Measurements from ENCODE around the gene AGO1.
"Not testable (repeated sequence)": the region's sequence is repeated elsewhere in the genome, so short reads cannot be mapped to it uniquely, and the experiment has no call there.

AGO1 gene

DNA sequence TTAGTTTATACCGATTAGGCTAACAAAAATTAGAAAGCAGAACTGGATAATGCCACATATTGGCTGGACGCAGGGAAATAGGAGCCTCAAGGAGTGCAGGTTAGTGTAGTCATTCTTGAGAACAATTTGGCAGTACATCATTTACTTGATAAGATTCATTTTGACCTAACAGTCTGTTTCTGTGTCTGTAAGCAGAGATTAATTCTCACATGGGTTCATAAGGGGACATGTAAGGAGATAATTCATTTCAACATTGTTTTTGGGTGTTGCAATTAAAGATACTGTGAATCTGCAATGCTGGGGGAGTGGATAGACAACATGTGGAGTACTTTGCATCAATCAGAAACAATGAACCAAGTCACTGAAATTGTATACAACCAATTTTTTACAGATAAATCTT lies 79.9 kb downstream of the AGO1 start:
- no peaks in the 10 kb centered on the region for H3K9me3 ChIP-seq (ENCODE audit: control insufficient read depth in 2 of 2, low read length in 2 of 2)
- no peak overlapping the region for H3K4me3 ChIP-seq (ENCODE audit: low read length in 2 of 2)
- peaks cover 0 to 2% of the 10 kb centered on the region in 2 donors for H3K36me3 ChIP-seq (ENCODE audit: control insufficient read depth in 2 of 2, insufficient read depth in 2 of 2, low read length in 2 of 2)
- H3K27ac ChIP-seq (ENCODE audit: low read depth in 2 of 2, low read length in 2 of 2): no peak overlapping the region
- no peaks in the 10 kb centered on the region for H3K4me1 ChIP-seq (ENCODE audit: control insufficient read depth in 2 of 2, insufficient read depth in 2 of 2, low read length in 2 of 2)
- no peak overlapping the region for H3K9ac ChIP-seq (ENCODE audit: low read depth in 1 of 2, low read length in 2 of 2)
- H3K27me3 ChIP-seq (ENCODE audit: control insufficient read depth in 2 of 2, insufficient read depth in 2 of 2, low read length in 2 of 2): no peaks in the 10 kb centered on the region

DNA sequence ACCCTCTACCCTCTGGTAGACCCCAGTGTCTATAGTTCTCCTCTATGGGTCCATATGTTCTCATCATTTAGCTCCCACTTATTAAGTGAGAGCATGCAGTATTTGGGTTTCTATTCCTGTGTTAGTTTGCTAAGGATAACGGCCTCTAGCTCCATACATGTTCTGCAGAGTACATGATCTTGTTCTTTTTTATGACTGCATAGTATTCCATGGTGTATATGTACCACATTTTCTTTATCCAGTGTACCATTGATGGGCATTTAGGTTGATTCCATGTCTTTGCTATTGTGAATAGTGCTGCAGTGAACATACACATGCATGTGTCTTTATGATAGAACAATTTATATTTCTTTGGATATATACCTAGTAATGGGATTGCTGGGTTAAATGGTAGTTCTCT lies 81.3 kb downstream of the AGO1 start:
- H3K4me3 ChIP-seq (ENCODE audit: low read length in 2 of 2); H3K27ac ChIP-seq (ENCODE audit: low read depth in 2 of 2, low read length in 2 of 2); H3K36me3 ChIP-seq (ENCODE audit: control insufficient read depth in 2 of 2, insufficient read depth in 2 of 2, low read length in 2 of 2); H3K4me1 ChIP-seq (ENCODE audit: control insufficient read depth in 2 of 2, insufficient read depth in 2 of 2, low read length in 2 of 2); H3K27me3 ChIP-seq (ENCODE audit: control insufficient read depth in 2 of 2, insufficient read depth in 2 of 2, low read length in 2 of 2); H3K9ac ChIP-seq (ENCODE audit: low read depth in 1 of 2, low read length in 2 of 2); H3K9me3 ChIP-seq (ENCODE audit: control insufficient read depth in 2 of 2, low read length in 2 of 2): not testable (repeated sequence)

DNA sequence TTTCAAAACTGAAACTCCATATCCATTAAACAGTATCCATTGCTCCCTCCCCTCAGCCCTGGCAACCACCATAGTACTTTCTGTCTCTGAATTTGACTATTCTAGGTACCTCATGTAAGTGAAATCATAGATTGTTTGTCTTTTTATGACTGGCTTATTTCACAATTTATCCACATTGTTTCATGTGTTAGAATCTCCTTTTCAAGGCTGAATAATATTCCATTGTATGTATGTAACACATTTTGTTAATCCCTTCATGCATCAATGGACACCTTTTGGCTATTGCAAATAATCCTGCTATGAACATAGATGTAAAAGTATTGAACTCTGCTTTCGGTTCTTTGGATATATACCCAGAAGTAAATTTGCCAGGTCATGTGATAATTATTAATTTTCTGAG lies 85.4 kb downstream of the AGO1 start:
- no peaks in the 10 kb centered on the region for H3K9me3 ChIP-seq (ENCODE audit: control insufficient read depth in 2 of 2, low read length in 2 of 2)
- no peak overlapping the region for H3K9ac ChIP-seq (ENCODE audit: low read depth in 1 of 2, low read length in 2 of 2)
- no peaks in the 10 kb centered on the region for H3K4me1 ChIP-seq (ENCODE audit: control insufficient read depth in 2 of 2, insufficient read depth in 2 of 2, low read length in 2 of 2)
- H3K27me3 ChIP-seq (ENCODE audit: control insufficient read depth in 2 of 2, insufficient read depth in 2 of 2, low read length in 2 of 2): no peaks in the 10 kb centered on the region
- H3K27ac ChIP-seq (ENCODE audit: low read depth in 2 of 2, low read length in 2 of 2): no peak overlapping the region
- H3K4me3 ChIP-seq (ENCODE audit: low read length in 2 of 2): no peak overlapping the region
- H3K36me3 ChIP-seq (ENCODE audit: control insufficient read depth in 2 of 2, insufficient read depth in 2 of 2, low read length in 2 of 2): peaks cover 7 to 15% of the 10 kb centered on the region in 2 donors

DNA sequence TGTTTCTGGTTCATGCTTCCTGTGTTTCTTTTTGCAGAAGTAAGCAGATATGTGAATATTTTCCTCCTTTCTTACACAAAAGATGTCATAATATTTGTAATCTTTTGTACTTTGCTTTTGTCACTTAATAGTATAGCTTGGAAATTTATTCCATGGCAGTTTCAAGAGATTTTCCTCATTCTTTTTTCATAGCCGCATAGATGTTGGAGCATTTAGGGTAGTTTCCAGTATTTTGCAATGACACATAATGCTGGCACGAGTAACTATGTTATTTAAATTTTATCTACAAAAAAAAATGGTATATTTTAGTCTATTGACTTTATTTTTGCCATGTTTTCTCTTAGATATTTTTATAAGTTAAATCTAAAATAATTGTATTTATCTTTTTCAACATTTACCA lies 88.6 kb downstream of the AGO1 start:
- Histone ChIP-seq H3K36me3 (ENCODE audit: control insufficient read depth in 2 of 2, insufficient read depth in 2 of 2, low read length in 2 of 2) (peaks cover 7 to 22% of the 10 kb centered on the region in 2 donors), H3K4me1 (ENCODE audit: control insufficient read depth in 2 of 2, insufficient read depth in 2 of 2, low read length in 2 of 2) (no peaks in the 10 kb centered on the region)

DNA sequence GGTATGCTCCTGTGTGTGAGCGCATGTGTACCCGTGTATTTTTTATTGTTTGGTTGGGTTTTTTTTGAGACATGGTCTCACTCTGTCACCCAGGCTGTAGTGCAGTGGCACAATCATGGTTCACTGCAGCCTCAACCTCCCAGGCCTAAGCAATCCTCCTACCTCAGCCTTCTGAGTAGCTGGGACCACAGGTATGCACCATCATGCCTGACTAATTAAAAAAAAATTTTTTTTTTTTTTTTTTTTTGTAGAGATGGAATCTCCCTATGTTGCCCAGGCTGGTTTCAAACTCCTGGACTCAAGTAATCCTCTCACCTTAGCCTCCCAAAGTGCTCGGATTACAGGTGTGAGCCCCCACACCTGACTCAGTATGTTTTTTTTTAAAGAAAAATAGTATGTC lies 89.6 kb downstream of the AGO1 start:
- not testable (repeated sequence) for H3K9me3 ChIP-seq (ENCODE audit: control insufficient read depth in 2 of 2, low read length in 2 of 2); H3K9ac ChIP-seq (ENCODE audit: low read depth in 1 of 2, low read length in 2 of 2); H3K4me1 ChIP-seq (ENCODE audit: control insufficient read depth in 2 of 2, insufficient read depth in 2 of 2, low read length in 2 of 2); H3K27ac ChIP-seq (ENCODE audit: low read depth in 2 of 2, low read length in 2 of 2); H3K27me3 ChIP-seq (ENCODE audit: control insufficient read depth in 2 of 2, insufficient read depth in 2 of 2, low read length in 2 of 2); H3K4me3 ChIP-seq (ENCODE audit: low read length in 2 of 2)
- H3K36me3 ChIP-seq (ENCODE audit: control insufficient read depth in 2 of 2, insufficient read depth in 2 of 2, low read length in 2 of 2): peaks cover 7 to 22% of the 10 kb centered on the region in 2 donors

More for the DNA sequence above, 88.6 kb downstream of the AGO1 start:
- no peak overlapping the region for H3K27ac ChIP-seq (ENCODE audit: low read depth in 2 of 2, low read length in 2 of 2)
- H3K9ac ChIP-seq (ENCODE audit: low read depth in 1 of 2, low read length in 2 of 2): no peak overlapping the region
- no peaks in the 10 kb centered on the region for H3K9me3 ChIP-seq (ENCODE audit: control insufficient read depth in 2 of 2, low read length in 2 of 2)
- no peak overlapping the region for H3K4me3 ChIP-seq (ENCODE audit: low read length in 2 of 2)
- no peaks in the 10 kb centered on the region for H3K27me3 ChIP-seq (ENCODE audit: control insufficient read depth in 2 of 2, insufficient read depth in 2 of 2, low read length in 2 of 2)

DNA sequence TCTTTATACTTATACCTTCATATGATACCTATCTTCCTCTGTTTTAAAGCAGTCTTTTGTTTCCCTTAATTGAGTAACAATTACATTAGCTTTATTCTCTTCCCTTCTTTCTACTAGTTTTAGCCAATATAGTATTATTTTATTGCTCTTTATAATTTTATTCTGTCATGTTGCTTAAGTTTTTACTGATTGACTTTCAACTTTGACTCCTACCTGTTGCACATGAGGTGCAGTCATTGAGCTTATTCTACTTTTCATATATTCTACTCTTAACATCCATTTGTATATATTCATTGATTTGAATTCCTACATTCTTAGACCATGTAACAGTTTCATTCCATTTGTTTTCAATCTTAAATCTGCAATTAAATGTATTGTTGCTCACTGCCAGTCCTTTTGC lies 97.1 kb downstream of the AGO1 start:
- Histone ChIP-seq H3K4me1 (ENCODE audit: control insufficient read depth in 2 of 2, insufficient read depth in 2 of 2, low read length in 2 of 2) (no peaks in the 10 kb centered on the region), H3K27ac (ENCODE audit: low read depth in 2 of 2, low read length in 2 of 2) (no peak overlapping the region), H3K9me3 (ENCODE audit: control insufficient read depth in 2 of 2, low read length in 2 of 2) (no peaks in the 10 kb centered on the region), H3K4me3 (ENCODE audit: low read length in 2 of 2) (no peak overlapping the region), H3K27me3 (ENCODE audit: control insufficient read depth in 2 of 2, insufficient read depth in 2 of 2, low read length in 2 of 2) (no peaks in the 10 kb centered on the region), H3K9ac (ENCODE audit: low read depth in 1 of 2, low read length in 2 of 2) (no peak overlapping the region), H3K36me3 (ENCODE audit: control insufficient read depth in 2 of 2, insufficient read depth in 2 of 2, low read length in 2 of 2) (peaks cover 0 to 10% of the 10 kb centered on the region in 2 donors)
